CD8-positive, alpha-beta memory T cell (primary cell): ENCODE measurements around the gene ABO. TPM values are rescaled to one million over a fixed set of nuclear protein-coding genes. Genes with fewer than 3 reads are reported as not detected.
"Not testable (repeated sequence)": the region's sequence is repeated elsewhere in the genome, so short reads cannot be mapped to it uniquely, and the experiment has no call there.

Experiments used
- CTCF ChIA-PET: fragments of 350-600 bp; sonication (Branson Sonifier 250); formaldehyde crosslinking; loops from one replicate; lab custom pipeline; 2021; ENCODE audit warnings: antibody characterized with exemption; lab: Charles Lee
- POLR2A ChIA-PET: fragments of 350-600 bp; sonication (Branson Sonifier 250); formaldehyde crosslinking; loops from one replicate; lab custom pipeline; 2021; ENCODE audit warnings: antibody characterized with exemption; lab: Charles Lee
- DNase-seq, 5 donors: peaks; one replicate each; pipeline versions ENCODE4 v3.0.0 to v3.0.0-alpha.2; 2020 to 2022; ENCODE audit warnings: mixed read lengths in 1 of 5
- H3K27ac ChIP-seq: one replicate; pipeline ENCODE4 v1.7.0; 2013; ENCODE audit warnings: low read depth, mild to moderate bottlenecking, low read length, moderate library complexity
- H3K27me3 ChIP-seq: 2 replicates; pipeline ENCODE4 v1.7.0; 2013; ENCODE audit warnings: low read length, mild to moderate bottlenecking; ENCODE audit not compliant: insufficient read depth, poor library complexity, severe bottlenecking
- H3K36me3 ChIP-seq: 2 replicates; pipeline ENCODE4 v1.7.0; 2013; ENCODE audit warnings: mild to moderate bottlenecking, low read length, moderate library complexity; ENCODE audit not compliant: insufficient read depth
- H3K4me1 ChIP-seq: 2 replicates; pipeline ENCODE4 v1.7.0; 2013; ENCODE audit warnings: mild to moderate bottlenecking, low read length, moderate library complexity; ENCODE audit not compliant: insufficient read depth
- H3K4me3 ChIP-seq: 2 replicates; pipeline ENCODE4 v1.7.0; 2013; ENCODE audit warnings: mild to moderate bottlenecking, low read length
- H3K9me3 ChIP-seq: 2 replicates; pipeline ENCODE4 v1.7.0; 2013; ENCODE audit warnings: mild to moderate bottlenecking, low read length
- H3K27ac Mint-ChIP-seq, 8 donors: one replicate each; pipeline ENCODE4 v1.8.0; 2020 to 2021; ENCODE audit warnings: mixed read lengths in 8 of 8, mild to moderate bottlenecking in 6 of 8, inconsistent platforms in 3 of 8, moderate library complexity in 3 of 8
- H3K27me3 Mint-ChIP-seq, 2 donors: one replicate each; pipeline ENCODE4 v1.8.0; 2020 to 2021; ENCODE audit warnings: mixed read lengths in 2 of 2, mild to moderate bottlenecking in 1 of 2, moderate library complexity in 1 of 2
- H3K36me3 Mint-ChIP-seq, 3 donors: one replicate each; pipeline ENCODE4 v1.8.0; 2020 to 2021; ENCODE audit warnings: mixed read lengths in 3 of 3, inconsistent platforms in 1 of 3, mild to moderate bottlenecking in 1 of 3
- H3K4me1 Mint-ChIP-seq, 3 donors: one replicate each; pipeline ENCODE4 v1.8.0; 2020 to 2021; ENCODE audit warnings: mixed read lengths in 3 of 3, inconsistent platforms in 1 of 3, mild to moderate bottlenecking in 1 of 3
- H3K4me3 Mint-ChIP-seq, 7 donors: one replicate each; pipeline ENCODE4 v1.8.0; 2020 to 2021; ENCODE audit warnings: mixed read lengths in 7 of 7, mild to moderate bottlenecking in 6 of 7, moderate library complexity in 4 of 7, inconsistent platforms in 2 of 7
- H3K9me3 Mint-ChIP-seq, 5 donors: one replicate each; pipeline ENCODE4 v1.8.0; 2020 to 2022; ENCODE audit warnings: mixed read lengths in 5 of 5, mild to moderate bottlenecking in 3 of 5, moderate library complexity in 2 of 5, inconsistent platforms in 1 of 5
- polyA plus RNA-seq: library from polyadenylated mRNA; unstranded; fragments of 300-500 nt; fragmentation: Illumina TruSeq; gene quantifications from one replicate; pipeline ENCODE4 v1.2.3, GENCODE V29; 2021
- total RNA-seq, 2 experiments: library from RNA; stranded (reverse); gene quantifications; one replicate each; pipeline ENCODE4 v1.2.3, GENCODE V29; 2021

The ABO gene
- total RNA-seq (not detected), polyA plus RNA-seq (not detected)

GRCh38 chr9:133275105-133276000 is at the start of gene ABO:
Gene ABO (minus strand): TSS chr9:133275201.
- no peak within 1 kb of the TSS for H3K4me3 ChIP-seq
- no peaks in the 10 kb centered on the region for H3K36me3 Mint-ChIP-seq
- H3K27me3 ChIP-seq = no peaks in the 10 kb centered on the region
- no peak within 1 kb of the TSS for H3K4me3 Mint-ChIP-seq
- no peak within 1 kb of the TSS for H3K27ac Mint-ChIP-seq
- H3K9me3 ChIP-seq = no peaks in the 10 kb centered on the region
- no peak for DNase-seq
- H3K27ac ChIP-seq = peak within 1 kb of the TSS; percentile 64
- no peaks in the 10 kb centered on the region for H3K4me1 ChIP-seq
- ChIA-PET POLR2A (no interaction called here), CTCF (no interaction called here)
- H3K9me3 Mint-ChIP-seq = no peaks in the 10 kb centered on the region
- no peaks in the 10 kb centered on the region for H3K36me3 ChIP-seq
- peaks cover 0 to 5% (median 0%) of the 10 kb centered on the region in 3 donors for H3K4me1 Mint-ChIP-seq
- H3K27me3 Mint-ChIP-seq = peaks cover 24 to 67% of the 10 kb centered on the region in 2 donors

GRCh38 chr9:133323991-133324703 is 49.1 kb upstream of the ABO start:
- CTCF ChIA-PET = no interaction called here
- H3K27me3 Mint-ChIP-seq = peaks cover 3% of the 10 kb centered on the region in 2 donors
- Histone ChIP-seq H3K27ac (no peak overlapping the region), H3K9me3 (no peaks in the 10 kb centered on the region), H3K27me3 (no peaks in the 10 kb centered on the region), H3K4me1 (no peaks in the 10 kb centered on the region), H3K4me3 (no peak overlapping the region), H3K36me3 (no peaks in the 10 kb centered on the region)
- H3K9me3 Mint-ChIP-seq = peaks cover 0 to 2% (median 0%) of the 10 kb centered on the region in 5 donors
- DNase-seq = no peak
- POLR2A ChIA-PET = no interaction called here
- H3K4me1 Mint-ChIP-seq = peaks cover 0 to 10% (median 4%) of the 10 kb centered on the region in 3 donors
- no peak overlapping the region for H3K27ac Mint-ChIP-seq
- peaks cover 0 to 11% (median 0%) of the 10 kb centered on the region in 3 donors for H3K36me3 Mint-ChIP-seq
- H3K4me3 Mint-ChIP-seq = peak overlapping the region in 1 of 7 donors; percentile 43

- no peak overlapping the region for H3K4me3 Mint-ChIP-seq
- Histone ChIP-seq H3K4me3 (no peak overlapping the region), H3K9me3 (no peaks in the 10 kb centered on the region), H3K36me3 (no peaks in the 10 kb centered on the region), H3K27me3 (no peaks in the 10 kb centered on the region), H3K27ac (no peak overlapping the region), H3K4me1 (no peaks in the 10 kb centered on the region)
- CTCF ChIA-PET = no interaction called here
- POLR2A ChIA-PET = no interaction called here
- H3K36me3 Mint-ChIP-seq = peaks cover 0 to 7% (median 0%) of the 10 kb centered on the region in 3 donors
- peaks cover 0 to 2% (median 0%) of the 10 kb centered on the region in 5 donors for H3K9me3 Mint-ChIP-seq
- peaks cover 3 to 5% of the 10 kb centered on the region in 2 donors for H3K27me3 Mint-ChIP-seq
- H3K27ac Mint-ChIP-seq = peak overlapping the region in 1 of 8 donors; percentile 22
- peaks cover 0 to 4% (median 3%) of the 10 kb centered on the region in 3 donors for H3K4me1 Mint-ChIP-seq
- DNase-seq = no peak
These were observed 48.2 kb upstream of the ABO start for GRCh38 chr9:133323211-133323610.

DNA sequence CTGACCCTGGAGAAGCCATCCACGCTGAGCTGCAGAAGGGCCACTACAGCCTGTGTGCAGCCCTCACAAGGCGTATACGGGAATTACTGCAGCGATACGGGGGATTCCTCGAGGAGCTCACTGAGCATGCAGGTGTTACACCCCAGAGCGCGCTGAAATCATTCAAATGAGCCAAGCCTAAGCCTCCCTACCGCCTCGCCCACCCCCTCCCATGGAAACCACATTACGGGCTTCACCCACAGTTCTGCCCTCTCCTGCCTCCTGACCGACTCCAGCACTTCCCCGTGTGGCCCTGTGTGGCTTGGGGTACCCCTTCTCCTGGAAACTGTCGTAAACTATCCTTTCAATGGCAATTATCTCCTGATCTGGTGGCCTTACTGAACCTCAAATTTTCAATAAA is 47.7 kb upstream of the ABO start:
- ChIA-PET CTCF (no interaction called here), POLR2A (no interaction called here)
- Mint-ChIP-seq H3K4me3 (no peak overlapping the region), H3K36me3 (peaks cover 0 to 5% (median 0%) of the 10 kb centered on the region in 3 donors), H3K27ac (no peak overlapping the region), H3K27me3 (peaks cover 3 to 5% of the 10 kb centered on the region in 2 donors), H3K9me3 (peaks cover 0 to 2% (median 0%) of the 10 kb centered on the region in 5 donors), H3K4me1 (peaks cover 0 to 2% (median under 1%) of the 10 kb centered on the region in 3 donors)
- DNase-seq = no peak
- Histone ChIP-seq H3K27me3 (no peaks in the 10 kb centered on the region), H3K36me3 (no peaks in the 10 kb centered on the region), H3K27ac (no peak overlapping the region), H3K9me3 (no peaks in the 10 kb centered on the region), H3K4me3 (no peak overlapping the region), H3K4me1 (no peaks in the 10 kb centered on the region)

GRCh38 chr9:133321411-133321935 is 46.5 kb upstream of the ABO start:
- Mint-ChIP-seq H3K9me3 (peaks cover 0 to 2% (median 0%) of the 10 kb centered on the region in 5 donors), H3K36me3 (peaks cover 0 to 3% (median 0%) of the 10 kb centered on the region in 3 donors), H3K27me3 (peaks cover 3 to 8% of the 10 kb centered on the region in 2 donors), H3K4me1 (no peaks in the 10 kb centered on the region), H3K4me3 (no peak overlapping the region), H3K27ac (no peak overlapping the region)
- Histone ChIP-seq H3K36me3 (no peaks in the 10 kb centered on the region), H3K27me3 (no peaks in the 10 kb centered on the region), H3K27ac (no peak overlapping the region), H3K4me1 (no peaks in the 10 kb centered on the region), H3K4me3 (no peak overlapping the region), H3K9me3 (no peaks in the 10 kb centered on the region)
- CTCF ChIA-PET = no interaction called here
- no peak for DNase-seq
- POLR2A ChIA-PET = no interaction called here

GRCh38 chr9:133320421-133320881 is 45.5 kb upstream of the ABO start:
- Mint-ChIP-seq H3K4me1 (no peaks in the 10 kb centered on the region), H3K9me3 (peaks cover 0 to 2% (median 0%) of the 10 kb centered on the region in 5 donors), H3K36me3 (no peaks in the 10 kb centered on the region), H3K27me3 (peaks cover 5 to 8% of the 10 kb centered on the region in 2 donors), H3K27ac (no peak overlapping the region), H3K4me3 (no peak overlapping the region)
- CTCF ChIA-PET = no interaction called here
- POLR2A ChIA-PET = no interaction called here
- Histone ChIP-seq H3K4me1 (no peaks in the 10 kb centered on the region), H3K27ac (no peak overlapping the region), H3K4me3 (no peak overlapping the region), H3K27me3 (no peaks in the 10 kb centered on the region), H3K36me3 (no peaks in the 10 kb centered on the region), H3K9me3 (no peaks in the 10 kb centered on the region)
- DNase-seq = no peak

DNA sequence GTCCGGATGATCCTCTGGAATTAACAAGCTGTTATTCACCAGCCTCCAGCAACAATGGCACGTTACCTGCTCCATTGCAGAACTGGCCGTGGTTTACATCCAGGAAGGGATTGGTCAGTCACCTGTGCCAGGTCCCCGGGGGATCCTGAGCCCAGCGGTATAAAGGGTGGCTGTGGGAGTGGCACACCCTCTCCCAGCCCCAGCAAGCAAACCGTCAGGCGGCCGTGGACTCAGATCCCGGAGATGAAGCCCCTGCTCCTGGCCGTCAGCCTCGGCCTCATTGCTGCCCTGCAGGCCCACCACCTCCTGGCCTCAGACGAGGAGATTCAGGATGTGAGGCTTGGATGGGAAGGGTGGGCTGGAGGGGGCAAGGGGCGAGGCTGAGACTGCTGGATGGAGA is 42.5 kb upstream of the ABO start:
- DNase-seq, CTCF ChIA-PET, H3K9me3 Mint-ChIP-seq, H3K4me3 Mint-ChIP-seq, H3K27me3 Mint-ChIP-seq, H3K36me3 Mint-ChIP-seq, H3K9me3 ChIP-seq, H3K4me1 ChIP-seq, H3K27ac ChIP-seq, H3K4me1 Mint-ChIP-seq, POLR2A ChIA-PET, H3K27ac Mint-ChIP-seq, H3K4me3 ChIP-seq, H3K36me3 ChIP-seq, H3K27me3 ChIP-seq: not testable (repeated sequence)

DNA sequence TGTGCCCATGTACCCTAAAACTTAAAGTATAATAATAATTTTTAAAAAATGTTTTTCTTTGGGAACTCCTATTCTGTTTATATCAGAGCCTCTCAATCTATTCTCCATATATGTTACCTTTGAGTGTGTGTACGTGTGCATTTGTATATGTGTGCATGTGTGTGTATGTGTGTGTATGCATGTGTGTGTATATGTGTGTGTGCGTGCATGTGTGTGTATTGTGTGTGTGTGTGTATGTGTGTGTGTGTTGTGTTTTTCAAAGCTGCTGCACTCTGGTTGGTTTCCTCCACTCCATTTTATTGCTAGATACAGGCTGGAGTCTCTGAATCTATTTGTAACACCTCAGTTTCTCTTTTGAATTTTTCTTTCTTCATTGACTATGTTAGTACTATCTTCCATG is 41.0 kb upstream of the ABO start:
- H3K4me1 Mint-ChIP-seq = no peaks in the 10 kb centered on the region
- H3K9me3 Mint-ChIP-seq = no peaks in the 10 kb centered on the region
- Histone ChIP-seq H3K36me3 (no peaks in the 10 kb centered on the region), H3K9me3 (no peaks in the 10 kb centered on the region), H3K27ac (no peak overlapping the region), H3K27me3 (no peaks in the 10 kb centered on the region), H3K4me3 (no peak overlapping the region), H3K4me1 (no peaks in the 10 kb centered on the region)
- ChIA-PET POLR2A (no interaction called here), CTCF (no interaction called here)
- H3K27ac Mint-ChIP-seq = no peak overlapping the region
- H3K27me3 Mint-ChIP-seq = peaks cover 4 to 6% of the 10 kb centered on the region in 2 donors
- no peak for DNase-seq
- no peak overlapping the region for H3K4me3 Mint-ChIP-seq
- no peaks in the 10 kb centered on the region for H3K36me3 Mint-ChIP-seq
